CD8-positive, alpha-beta memory T cell (primary cell): Measurements from ENCODE around the gene MYO3B. TPM values are rescaled to one million over a fixed set of nuclear protein-coding genes. Genes with fewer than 3 reads are reported as not detected.

Experiments used
- CTCF ChIA-PET: fragments of 350-600 bp; sonication (Branson Sonifier 250); formaldehyde crosslinking; loops from one replicate; lab custom pipeline; 2021; ENCODE audit warnings: antibody characterized with exemption; lab: Charles Lee
- POLR2A ChIA-PET: fragments of 350-600 bp; sonication (Branson Sonifier 250); formaldehyde crosslinking; loops from one replicate; lab custom pipeline; 2021; ENCODE audit warnings: antibody characterized with exemption; lab: Charles Lee
- DNase-seq, 5 donors: peaks; one replicate each; pipeline versions ENCODE4 v3.0.0 to v3.0.0-alpha.2; 2020 to 2022; ENCODE audit warnings: mixed read lengths in 1 of 5
- H3K27ac ChIP-seq: one replicate; pipeline ENCODE4 v1.7.0; 2013; ENCODE audit warnings: low read depth, mild to moderate bottlenecking, low read length, moderate library complexity
- H3K27me3 ChIP-seq: 2 replicates; pipeline ENCODE4 v1.7.0; 2013; ENCODE audit warnings: low read length, mild to moderate bottlenecking; ENCODE audit not compliant: insufficient read depth, poor library complexity, severe bottlenecking
- H3K36me3 ChIP-seq: 2 replicates; pipeline ENCODE4 v1.7.0; 2013; ENCODE audit warnings: mild to moderate bottlenecking, low read length, moderate library complexity; ENCODE audit not compliant: insufficient read depth
- H3K4me1 ChIP-seq: 2 replicates; pipeline ENCODE4 v1.7.0; 2013; ENCODE audit warnings: mild to moderate bottlenecking, low read length, moderate library complexity; ENCODE audit not compliant: insufficient read depth
- H3K4me3 ChIP-seq: 2 replicates; pipeline ENCODE4 v1.7.0; 2013; ENCODE audit warnings: mild to moderate bottlenecking, low read length
- H3K9me3 ChIP-seq: 2 replicates; pipeline ENCODE4 v1.7.0; 2013; ENCODE audit warnings: mild to moderate bottlenecking, low read length
- H3K27ac Mint-ChIP-seq, 8 donors: one replicate each; pipeline ENCODE4 v1.8.0; 2020 to 2021; ENCODE audit warnings: mixed read lengths in 8 of 8, mild to moderate bottlenecking in 6 of 8, inconsistent platforms in 3 of 8, moderate library complexity in 3 of 8
- H3K27me3 Mint-ChIP-seq, 2 donors: one replicate each; pipeline ENCODE4 v1.8.0; 2020 to 2021; ENCODE audit warnings: mixed read lengths in 2 of 2, mild to moderate bottlenecking in 1 of 2, moderate library complexity in 1 of 2
- H3K36me3 Mint-ChIP-seq, 3 donors: one replicate each; pipeline ENCODE4 v1.8.0; 2020 to 2021; ENCODE audit warnings: mixed read lengths in 3 of 3, inconsistent platforms in 1 of 3, mild to moderate bottlenecking in 1 of 3
- H3K4me1 Mint-ChIP-seq, 3 donors: one replicate each; pipeline ENCODE4 v1.8.0; 2020 to 2021; ENCODE audit warnings: mixed read lengths in 3 of 3, inconsistent platforms in 1 of 3, mild to moderate bottlenecking in 1 of 3
- H3K4me3 Mint-ChIP-seq, 7 donors: one replicate each; pipeline ENCODE4 v1.8.0; 2020 to 2021; ENCODE audit warnings: mixed read lengths in 7 of 7, mild to moderate bottlenecking in 6 of 7, moderate library complexity in 4 of 7, inconsistent platforms in 2 of 7
- H3K9me3 Mint-ChIP-seq, 5 donors: one replicate each; pipeline ENCODE4 v1.8.0; 2020 to 2022; ENCODE audit warnings: mixed read lengths in 5 of 5, mild to moderate bottlenecking in 3 of 5, moderate library complexity in 2 of 5, inconsistent platforms in 1 of 5
- polyA plus RNA-seq: library from polyadenylated mRNA; unstranded; fragments of 300-500 nt; fragmentation: Illumina TruSeq; gene quantifications from one replicate; pipeline ENCODE4 v1.2.3, GENCODE V29; 2021
- total RNA-seq, 2 experiments: library from RNA; stranded (reverse); gene quantifications; one replicate each; pipeline ENCODE4 v1.2.3, GENCODE V29; 2021

The MYO3B gene
- total and polyA plus RNA-seq, 3 experiments from 2014 or later: 0.08 to 0.33 (median 0.18) TPM

DNA sequence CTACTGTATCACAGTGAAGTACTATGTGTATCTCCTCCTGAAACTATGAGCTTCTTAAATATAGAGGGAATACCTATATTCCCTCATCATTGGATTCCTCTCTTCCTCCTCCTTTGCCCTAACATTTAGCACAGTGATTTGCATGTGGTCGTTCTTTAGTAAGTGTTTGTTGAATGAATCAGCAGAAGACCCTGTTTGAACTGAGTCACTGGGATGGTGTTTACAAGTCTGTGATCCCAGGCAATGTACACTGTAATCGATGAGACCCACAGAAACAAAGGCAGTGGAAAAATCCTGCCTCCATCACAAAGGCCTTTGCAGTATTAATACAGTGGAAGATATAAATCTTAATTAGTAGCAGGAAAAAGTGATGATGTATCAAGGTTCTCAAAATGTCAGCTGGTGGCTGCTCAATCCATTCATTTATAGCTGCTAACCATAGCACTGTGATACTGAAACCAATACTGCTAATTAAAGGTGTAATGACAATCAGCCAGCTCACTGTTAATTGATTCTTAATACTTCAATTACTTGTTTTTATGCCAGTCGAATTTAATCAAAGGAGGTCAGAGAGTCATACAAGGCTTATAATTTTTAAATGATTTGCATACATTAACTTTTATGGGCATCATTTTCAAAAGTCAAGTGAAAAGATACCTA, 20.8 kb upstream of the MYO3B start:
- no peak for DNase-seq
- Histone ChIP-seq H3K36me3 (no peaks in the 10 kb centered on the region), H3K27ac (no peak overlapping the region), H3K9me3 (no peaks in the 10 kb centered on the region), H3K4me3 (no peak overlapping the region), H3K4me1 (no peaks in the 10 kb centered on the region), H3K27me3 (no peaks in the 10 kb centered on the region)
- H3K9me3 Mint-ChIP-seq: no peaks in the 10 kb centered on the region
- ChIA-PET CTCF (interaction anchor here (1.5 kb wide), 1 partner anchor 12 kb away, joined by 4 read pairs; no protein-coding TSS in a partner anchor), POLR2A (no interaction called here)
- H3K36me3 Mint-ChIP-seq: no peaks in the 10 kb centered on the region
- H3K27ac Mint-ChIP-seq: no peak overlapping the region
- peaks cover 1 to 13% (median 10%) of the 10 kb centered on the region in 3 donors for H3K4me1 Mint-ChIP-seq
- H3K27me3 Mint-ChIP-seq: peaks cover 1 to 5% of the 10 kb centered on the region in 2 donors
- H3K4me3 Mint-ChIP-seq: no peak overlapping the region

DNA sequence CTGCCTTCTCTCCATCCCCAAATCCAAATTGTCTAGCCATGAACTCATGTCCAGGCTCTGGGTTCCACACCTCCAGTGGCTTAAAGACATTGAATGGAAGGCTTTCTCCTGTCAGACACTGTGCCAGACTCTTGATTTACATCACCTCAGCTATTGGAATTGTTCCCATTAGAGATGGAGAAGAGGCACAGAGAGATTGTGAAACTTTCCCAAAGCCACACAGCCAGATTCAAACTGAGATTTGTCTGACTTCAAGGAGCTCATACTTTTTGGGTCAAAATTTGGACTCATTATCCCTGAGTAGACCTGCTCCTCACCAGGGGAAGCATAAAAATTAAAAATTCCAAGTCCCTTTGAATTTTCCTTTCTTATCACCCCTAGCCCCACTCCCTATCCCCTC, 18.9 kb upstream of the MYO3B start:
- no peaks in the 10 kb centered on the region for H3K36me3 Mint-ChIP-seq

DNA sequence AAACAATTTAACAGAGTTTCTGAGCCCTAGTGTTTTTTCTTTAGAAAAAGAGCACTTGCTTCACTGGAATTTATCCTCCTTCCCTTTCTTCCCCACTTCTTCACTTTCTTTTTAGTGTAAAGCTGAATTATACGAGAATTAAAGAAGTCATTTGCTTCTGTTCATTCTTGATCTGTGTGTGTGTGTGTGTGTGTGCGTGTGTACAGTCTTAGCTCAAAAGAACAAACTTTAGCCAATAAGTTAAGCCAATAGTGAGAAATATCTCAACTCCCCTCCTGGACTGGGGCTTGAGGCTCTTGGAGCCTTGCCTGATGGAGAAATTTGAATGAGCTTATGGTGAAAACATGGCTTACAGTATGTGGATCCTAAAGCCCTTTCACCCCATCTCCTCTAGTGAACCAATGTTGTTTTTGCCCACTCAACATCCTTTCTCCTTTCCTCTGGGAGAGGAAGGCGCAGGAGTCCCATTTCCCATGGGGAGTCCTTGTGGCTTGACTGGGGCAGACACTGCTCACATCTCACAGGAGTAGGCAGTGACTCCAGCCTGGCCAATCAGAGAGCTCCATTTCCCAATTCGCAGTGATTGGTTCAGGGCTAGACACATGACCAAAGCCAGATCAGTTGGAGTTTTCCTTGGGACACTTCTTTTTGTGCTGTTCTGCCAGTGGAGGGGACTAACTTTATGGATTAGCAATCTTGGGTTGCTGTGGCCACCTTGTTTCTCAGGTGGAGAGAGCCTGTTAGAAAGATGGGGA, 16.3 kb upstream of the MYO3B start:
- no peak overlapping the region for H3K27ac Mint-ChIP-seq
- peaks cover 9 to 22% of the 10 kb centered on the region in 2 donors for H3K27me3 Mint-ChIP-seq
- no peaks in the 10 kb centered on the region for H3K9me3 Mint-ChIP-seq

More for the DNA sequence above, 18.9 kb upstream of the MYO3B start:
- no peak overlapping the region for H3K27ac Mint-ChIP-seq
- ChIA-PET POLR2A (no interaction called here), CTCF (no interaction called here)
- no peaks in the 10 kb centered on the region for H3K4me1 ChIP-seq
- no peaks in the 10 kb centered on the region for H3K9me3 Mint-ChIP-seq
- no peak overlapping the region for H3K27ac ChIP-seq
- H3K4me3 ChIP-seq: no peak overlapping the region
- H3K36me3 ChIP-seq: no peaks in the 10 kb centered on the region
- no peak for DNase-seq
- H3K27me3 ChIP-seq: no peaks in the 10 kb centered on the region
- no peaks in the 10 kb centered on the region for H3K9me3 ChIP-seq
- peaks cover 1 to 13% (median 10%) of the 10 kb centered on the region in 3 donors for H3K4me1 Mint-ChIP-seq
- H3K4me3 Mint-ChIP-seq: no peak overlapping the region
- H3K27me3 Mint-ChIP-seq: peaks cover 9 to 17% of the 10 kb centered on the region in 2 donors

DNA sequence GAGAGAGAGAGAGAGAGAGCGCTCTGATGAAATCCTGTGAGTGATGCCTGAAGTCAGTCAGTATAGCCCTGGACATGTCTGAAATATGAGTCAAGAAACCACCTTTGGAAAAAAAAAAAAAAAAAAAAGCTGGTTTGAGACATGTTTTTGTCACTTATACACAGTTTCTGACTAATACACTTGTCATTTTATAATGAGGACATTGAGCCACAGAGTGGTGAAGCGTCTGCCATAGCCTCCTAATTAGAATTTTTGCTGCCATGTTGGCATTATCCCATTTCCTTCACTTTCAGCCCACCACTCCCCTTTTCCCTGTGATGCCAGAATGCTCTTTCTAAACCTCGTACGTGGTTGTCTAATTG, 15.7 kb upstream of the MYO3B start:
- Mint-ChIP-seq H3K4me3 (no peak overlapping the region), H3K9me3 (no peaks in the 10 kb centered on the region), H3K27me3 (peaks cover 9 to 22% of the 10 kb centered on the region in 2 donors), H3K36me3 (no peaks in the 10 kb centered on the region), H3K4me1 (peaks cover 1 to 13% (median 10%) of the 10 kb centered on the region in 3 donors), H3K27ac (no peak overlapping the region)
- POLR2A ChIA-PET: no interaction called here
- CTCF ChIA-PET: interaction anchor here (1.0 kb wide), 1 partner anchor 11 kb away, joined by 3 read pairs; no protein-coding TSS in a partner anchor
- no peak for DNase-seq
- Histone ChIP-seq H3K27ac (no peak overlapping the region), H3K9me3 (no peaks in the 10 kb centered on the region), H3K36me3 (no peaks in the 10 kb centered on the region), H3K4me3 (no peak overlapping the region), H3K4me1 (no peaks in the 10 kb centered on the region), H3K27me3 (no peaks in the 10 kb centered on the region)

More for the DNA sequence above, 16.3 kb upstream of the MYO3B start:
- CTCF ChIA-PET: interaction anchor here (1.0 kb wide), 1 partner anchor 10 kb away, joined by 3 read pairs; no protein-coding TSS in a partner anchor
- H3K27ac ChIP-seq: no peak overlapping the region
- Mint-ChIP-seq H3K36me3 (no peaks in the 10 kb centered on the region), H3K4me1 (peaks cover 1 to 13% (median 10%) of the 10 kb centered on the region in 3 donors), H3K4me3 (no peak overlapping the region)
- POLR2A ChIA-PET: no interaction called here
- no peak overlapping the region for H3K4me3 ChIP-seq
- H3K9me3 ChIP-seq: no peaks in the 10 kb centered on the region
- H3K4me1 ChIP-seq: no peaks in the 10 kb centered on the region
- no peaks in the 10 kb centered on the region for H3K36me3 ChIP-seq
- H3K27me3 ChIP-seq: no peaks in the 10 kb centered on the region
- no peak for DNase-seq

DNA sequence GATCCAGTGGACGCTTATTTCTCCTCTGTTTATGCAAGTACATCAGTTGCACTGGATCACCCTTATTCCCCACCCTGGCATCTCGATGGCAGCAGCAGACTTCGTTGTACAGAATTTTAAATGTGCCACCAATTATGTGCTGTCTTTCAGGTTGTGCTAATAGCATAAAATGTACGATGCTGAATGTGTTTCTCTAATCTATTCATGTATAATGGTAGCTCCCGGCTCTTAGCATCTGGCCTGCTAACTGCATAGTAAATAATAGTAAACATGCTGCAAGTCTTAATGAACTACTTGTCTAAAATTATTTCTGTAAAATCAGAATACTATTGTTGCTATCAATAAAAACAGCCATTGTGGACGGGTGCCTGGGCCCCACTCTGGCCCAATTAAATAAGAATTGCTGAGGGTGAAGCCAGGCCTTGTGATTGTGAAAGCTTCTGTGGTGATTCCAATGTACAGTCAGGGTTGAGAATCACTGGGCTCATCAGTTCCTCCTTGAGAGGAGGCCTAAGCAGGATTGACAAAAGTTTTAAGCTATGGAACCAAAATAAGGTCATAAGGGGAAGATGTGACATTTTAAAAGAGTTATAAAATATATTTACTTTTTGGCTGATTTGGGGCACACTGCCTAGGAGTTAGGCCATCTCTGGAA, 14.4 kb upstream of the MYO3B start:
- Mint-ChIP-seq H3K4me3 (no peak overlapping the region), H3K27me3 (peaks cover 7 to 22% of the 10 kb centered on the region in 2 donors), H3K4me1 (peaks cover 1 to 13% (median 10%) of the 10 kb centered on the region in 3 donors), H3K9me3 (no peaks in the 10 kb centered on the region), H3K27ac (no peak overlapping the region), H3K36me3 (no peaks in the 10 kb centered on the region)
- Histone ChIP-seq H3K4me1 (no peaks in the 10 kb centered on the region), H3K9me3 (no peaks in the 10 kb centered on the region), H3K36me3 (no peaks in the 10 kb centered on the region), H3K27me3 (no peaks in the 10 kb centered on the region), H3K4me3 (no peak overlapping the region), H3K27ac (no peak overlapping the region)
- no peak for DNase-seq
- POLR2A ChIA-PET: no interaction called here
- CTCF ChIA-PET: no interaction called here

DNA sequence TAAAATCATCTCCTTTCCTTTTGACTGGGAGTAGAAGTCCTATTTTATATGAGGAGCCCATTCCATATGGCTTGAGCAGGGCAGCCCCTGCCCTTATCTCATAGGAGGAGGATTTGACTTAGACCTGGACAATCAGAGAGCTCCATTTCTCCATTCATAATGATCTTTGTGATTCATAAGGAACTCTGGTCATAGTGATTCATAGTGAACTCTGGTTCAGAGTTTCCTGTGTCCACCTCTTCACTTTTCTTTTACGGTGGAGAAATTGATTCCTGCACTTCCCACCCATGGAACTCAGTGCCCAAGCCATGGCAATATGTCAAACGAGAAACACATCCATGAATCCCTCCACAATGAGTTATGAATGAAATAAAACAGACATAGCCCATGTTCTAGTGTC, 12.8 kb upstream of the MYO3B start:
- CTCF ChIA-PET: no interaction called here

DNA sequence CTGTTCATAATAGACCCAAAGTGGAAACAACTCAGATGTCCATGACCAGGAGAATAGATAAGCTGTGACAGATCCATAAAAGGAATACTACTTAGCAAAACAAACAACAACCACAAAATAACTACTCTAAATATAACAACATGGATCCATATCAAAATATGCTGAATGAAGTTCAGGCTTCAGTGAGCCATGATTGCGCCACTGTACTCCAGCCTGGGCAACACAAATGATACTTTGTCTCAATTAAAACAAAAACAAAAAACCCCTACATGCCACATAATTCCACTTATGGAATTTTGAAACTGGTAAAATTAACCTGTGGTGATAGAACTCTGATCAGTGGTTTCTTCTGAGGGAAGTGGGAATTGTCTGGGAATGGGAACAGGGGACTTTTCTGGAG, 11.2 kb upstream of the MYO3B start:
- no peaks in the 10 kb centered on the region for H3K9me3 ChIP-seq
- POLR2A ChIA-PET: no interaction called here

More for the DNA sequence above, 12.8 kb upstream of the MYO3B start:
- Histone ChIP-seq H3K9me3 (no peaks in the 10 kb centered on the region), H3K4me1 (no peaks in the 10 kb centered on the region), H3K36me3 (no peaks in the 10 kb centered on the region), H3K4me3 (no peak overlapping the region), H3K27ac (no peak overlapping the region), H3K27me3 (no peaks in the 10 kb centered on the region)
- DNase-seq: no peak
- Mint-ChIP-seq H3K4me3 (no peak overlapping the region), H3K27ac (no peak overlapping the region), H3K9me3 (no peaks in the 10 kb centered on the region), H3K4me1 (peaks cover 1 to 13% (median 10%) of the 10 kb centered on the region in 3 donors), H3K36me3 (no peaks in the 10 kb centered on the region), H3K27me3 (peaks cover 7 to 22% of the 10 kb centered on the region in 2 donors)
- POLR2A ChIA-PET: no interaction called here

More for the DNA sequence above, 11.2 kb upstream of the MYO3B start:
- Histone ChIP-seq H3K27ac (no peak overlapping the region), H3K36me3 (no peaks in the 10 kb centered on the region), H3K4me1 (no peaks in the 10 kb centered on the region), H3K27me3 (no peaks in the 10 kb centered on the region), H3K4me3 (no peak overlapping the region)
- no peaks in the 10 kb centered on the region for H3K9me3 Mint-ChIP-seq
- peaks cover 7 to 22% of the 10 kb centered on the region in 2 donors for H3K27me3 Mint-ChIP-seq
- H3K27ac Mint-ChIP-seq: no peak overlapping the region
- no peaks in the 10 kb centered on the region for H3K36me3 Mint-ChIP-seq
- CTCF ChIA-PET: no interaction called here
- peaks cover 0 to under 1% (median under 1%) of the 10 kb centered on the region in 3 donors for H3K4me1 Mint-ChIP-seq
- H3K4me3 Mint-ChIP-seq: no peak overlapping the region
- no peak for DNase-seq
